Breast epithelium (tissue), 3 donors: Measurements from ENCODE around the gene FOXO3B.
"Not testable (repeated sequence)": the region's sequence is repeated elsewhere in the genome, so short reads cannot be mapped to it uniquely, and the experiment has no call there.

Source experiments
- POLR2A ChIP-seq: fragments of 450-650 bp; IDR thresholded peaks from one replicate; pipeline ENCODE4 v1.6.1; 2016; ENCODE audit warnings: antibody characterized with exemption, mild to moderate bottlenecking, moderate library complexity
- TF ChIP-seq, protein P1 (sequence below), 3 donors: fragments of 450-650 bp; IDR thresholded peaks; one replicate each; pipeline ENCODE4 v1.5.1; 2016 to 2017; ENCODE audit warnings: antibody characterized with exemption in 3 of 3, mild to moderate bottlenecking in 3 of 3, moderate library complexity in 3 of 3

DNA sequence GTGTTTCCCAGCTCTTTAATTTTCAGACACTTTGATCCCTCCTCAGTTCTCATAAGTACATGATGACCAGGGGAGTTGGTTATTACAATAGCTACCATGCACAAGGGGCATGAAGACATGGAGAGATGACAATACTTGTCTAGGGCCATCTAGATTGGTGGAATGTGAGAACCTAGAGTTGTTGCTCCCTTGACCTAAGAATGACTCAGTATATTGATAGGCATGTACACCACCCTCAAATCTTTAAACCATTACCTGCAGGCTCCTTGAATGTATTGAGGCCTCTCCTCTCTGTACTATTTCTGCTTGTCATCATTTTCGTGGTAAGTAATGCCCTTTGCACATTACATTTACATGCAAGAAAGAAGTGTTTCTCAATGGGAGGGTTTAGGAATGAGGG is 41.4 kb upstream of the FOXO3B start:
- TF ChIP-seq, protein P1, sequence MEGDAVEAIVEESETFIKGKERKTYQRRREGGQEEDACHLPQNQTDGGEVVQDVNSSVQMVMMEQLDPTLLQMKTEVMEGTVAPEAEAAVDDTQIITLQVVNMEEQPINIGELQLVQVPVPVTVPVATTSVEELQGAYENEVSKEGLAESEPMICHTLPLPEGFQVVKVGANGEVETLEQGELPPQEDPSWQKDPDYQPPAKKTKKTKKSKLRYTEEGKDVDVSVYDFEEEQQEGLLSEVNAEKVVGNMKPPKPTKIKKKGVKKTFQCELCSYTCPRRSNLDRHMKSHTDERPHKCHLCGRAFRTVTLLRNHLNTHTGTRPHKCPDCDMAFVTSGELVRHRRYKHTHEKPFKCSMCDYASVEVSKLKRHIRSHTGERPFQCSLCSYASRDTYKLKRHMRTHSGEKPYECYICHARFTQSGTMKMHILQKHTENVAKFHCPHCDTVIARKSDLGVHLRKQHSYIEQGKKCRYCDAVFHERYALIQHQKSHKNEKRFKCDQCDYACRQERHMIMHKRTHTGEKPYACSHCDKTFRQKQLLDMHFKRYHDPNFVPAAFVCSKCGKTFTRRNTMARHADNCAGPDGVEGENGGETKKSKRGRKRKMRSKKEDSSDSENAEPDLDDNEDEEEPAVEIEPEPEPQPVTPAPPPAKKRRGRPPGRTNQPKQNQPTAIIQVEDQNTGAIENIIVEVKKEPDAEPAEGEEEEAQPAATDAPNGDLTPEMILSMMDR (IDR thresholded peaks at IDR 0.05): not testable (repeated sequence)
- TF ChIP-seq POLR2A: not testable (repeated sequence)
